GM12878 (cell line): ENCODE measurements around the gene RBKS.

Experiments used
- CTCF ChIP-seq, 3 experiments: IDR thresholded peaks in 2 of 3; conservative IDR thresholded peaks in 1 of 3; 2 replicates each; pipeline ENCODE4 v1.5.1; 2011; ENCODE audit warnings: low read depth in 3 of 3, low read length in 3 of 3, mild to moderate bottlenecking in 3 of 3, control low read depth in 2 of 3, moderate library complexity in 2 of 3, inconsistent platforms in 1 of 3, mixed read lengths in 1 of 3; ENCODE audit not compliant: control insufficient read depth in 2 of 3, insufficient read depth in 1 of 3; ENCODE audit errors: extremely low read depth in 1 of 3
- EGR1 ChIP-seq, 2 experiments: IDR thresholded peaks; 1 replicate in 1 of 2; 2 replicates in 1 of 2; pipeline ENCODE4 v1.6.1; 2011 to 2012; ENCODE audit warnings: low read depth in 2 of 2, low read length in 2 of 2, borderline replicate concordance in 1 of 2, mild to moderate bottlenecking in 1 of 2, moderate library complexity in 1 of 2
- FOXM1 ChIP-seq: IDR thresholded peaks from 2 replicates; pipeline ENCODE4 v1.6.1; 2012; ENCODE audit warnings: low read depth, mild to moderate bottlenecking, inconsistent platforms, low read length, moderate library complexity
- MAX ChIP-seq: IDR thresholded peaks from 2 replicates; pipeline ENCODE4 v1.6.1; 2012; ENCODE audit warnings: low read depth, low read length, improper control_type of control experiment
- NFYB ChIP-seq: IDR thresholded peaks from 2 replicates; pipeline ENCODE4 v1.6.1; 2011; ENCODE audit warnings: low read depth, mild to moderate bottlenecking, low read length, improper control_type of control experiment, moderate library complexity; ENCODE audit not compliant: insufficient read depth
- RAD21 ChIP-seq: IDR thresholded peaks from 2 replicates; pipeline ENCODE4 v1.6.1; 2011; ENCODE audit warnings: mild to moderate bottlenecking, low read depth, low read length, moderate library complexity; ENCODE audit not compliant: insufficient read depth
- TAF1 ChIP-seq: IDR thresholded peaks from 2 replicates; pipeline ENCODE4 v1.6.1; 2011; ENCODE audit warnings: mild to moderate bottlenecking, low read depth, low read length, borderline replicate concordance
- ZBED1 ChIP-seq: IDR thresholded peaks from 2 replicates; pipeline ENCODE4 v1.6.1; 2016; ENCODE audit warnings: borderline replicate concordance

GRCh38 chr2:27810455-27810854 lies 79.7 kb downstream of the RBKS start:
- TF ChIP-seq MAX: no peak
- no peak for TF ChIP-seq EGR1 (IDR thresholded peaks at IDR 0.05; ENCODE audit: borderline replicate concordance in 1 of 2, low read depth in 2 of 2, low read length in 2 of 2)
- no peak for TF ChIP-seq ZBED1
- TF ChIP-seq TAF1: no peak
- no peak for TF ChIP-seq FOXM1
- TF ChIP-seq CTCF (IDR thresholded peaks at IDR 0.05 in 2 of 3, conservative IDR thresholded peaks at IDR 0.05 in 1 of 3; ENCODE audit: control insufficient read depth in 2 of 3, extremely low read depth in 1 of 3, insufficient read depth in 1 of 3, low read depth in 3 of 3, low read length in 3 of 3): no peak
- TF ChIP-seq RAD21: no peak
- TF ChIP-seq NFYB: no peak
